Activated CD8-positive, alpha-beta T cell treated with anti-CD3 and anti-CD28 coated beads for 36 hours (primary cell): ENCODE results near the gene BBS4. TPM values are rescaled to one million over a fixed set of nuclear protein-coding genes. Genes with fewer than 3 reads are reported as not detected.

Source experiments
- ATAC-seq: fragments of 200-7000 bp; cut with Tn5 transposase; one replicate; pipeline ENCODE4 v1.10.0; 2021; ENCODE audit warnings: mild to moderate bottlenecking, moderate library complexity
- CTCF ChIA-PET: fragments of 350-600 bp; sonication (Branson Sonifier 250); formaldehyde crosslinking; loops from one replicate; lab custom pipeline; 2021; ENCODE audit warnings: antibody characterized with exemption; lab: Charles Lee
- POLR2A ChIA-PET: fragments of 350-600 bp; sonication (Branson Sonifier 250); formaldehyde crosslinking; loops from one replicate; lab custom pipeline; 2021; ENCODE audit warnings: antibody characterized with exemption; lab: Charles Lee
- DNase-seq: peaks from one replicate; pipeline ENCODE4 v3.0.0-alpha.2; 2020
- H3K27ac Mint-ChIP-seq: one replicate; pipeline ENCODE4 v1.8.0; 2021; ENCODE audit warnings: mild to moderate bottlenecking, mixed read lengths
- H3K27me3 Mint-ChIP-seq: one replicate; pipeline ENCODE4 v1.8.0; 2021; ENCODE audit warnings: mixed read lengths
- H3K36me3 Mint-ChIP-seq: one replicate; pipeline ENCODE4 v1.8.0; 2021; ENCODE audit warnings: low read depth, mixed read lengths
- H3K4me1 Mint-ChIP-seq: one replicate; pipeline ENCODE4 v1.8.0; 2021; ENCODE audit warnings: low read depth, mixed read lengths
- H3K4me3 Mint-ChIP-seq: one replicate; pipeline ENCODE4 v1.8.0; 2021; ENCODE audit warnings: mild to moderate bottlenecking, moderate library complexity, mixed read lengths
- H3K9me3 Mint-ChIP-seq: one replicate; pipeline ENCODE4 v1.8.0; 2021; ENCODE audit warnings: mixed read lengths
- intact Hi-C: fragments of 100-400 bp; cut with micrococcal nuclease; formaldehyde crosslinking; loops from one replicate; pipeline ENCODE4 v1.10.0; 2022
- total RNA-seq, 2 experiments: library from RNA; stranded (reverse); gene quantifications; one replicate each; pipeline ENCODE4 v1.2.3, GENCODE V29; 2021
- TF ChIP-seq, protein P1 (sequence below): fragments of 200-600 bp; IDR thresholded peaks from one replicate; pipeline ENCODE4 v1.8.0; 2022; ENCODE audit warnings: antibody characterized with exemption, mild to moderate bottlenecking

BBS4 gene
- total RNA-seq, 2 experiments from 2014 or later = 10.8 to 11.4 TPM

DNA sequence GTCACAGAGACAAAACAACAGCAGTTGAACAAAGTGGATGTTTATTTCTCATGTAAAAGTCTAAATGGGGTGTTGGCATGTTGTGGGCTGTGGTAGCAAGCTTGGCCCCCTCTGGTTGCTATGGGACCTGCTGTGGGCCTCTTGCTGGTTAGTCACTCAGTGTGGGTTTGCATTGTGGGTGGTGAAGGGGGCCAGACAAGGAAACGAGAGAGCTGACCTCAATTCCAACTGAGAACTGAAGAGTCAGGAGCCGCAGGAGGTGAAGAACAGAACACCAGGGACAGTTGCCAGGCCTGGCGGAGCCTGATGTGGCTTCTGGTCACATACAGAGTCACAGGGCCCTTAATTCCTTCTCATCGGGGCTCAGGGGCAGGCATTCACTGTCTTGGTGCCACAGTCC lies 99.4 kb downstream of the BBS4 start:
- POLR2A ChIA-PET = interaction anchor here (1.1 kb wide), 1 partner anchor 15 kb away, joined by 4 read pairs; no protein-coding TSS in a partner anchor
- Mint-ChIP-seq H3K4me1 (peaks cover 34% of the 10 kb centered on the region), H3K36me3 (peaks cover 21% of the 10 kb centered on the region), H3K9me3 (no peaks in the 10 kb centered on the region), H3K4me3 (peak overlapping the region; percentile 3), H3K27ac (peak overlapping the region; percentile 100), H3K27me3 (no peaks in the 10 kb centered on the region)
- peak; percentile 19 for ATAC-seq
- intact Hi-C loops = no loop called here
- TF ChIP-seq, protein P1, sequence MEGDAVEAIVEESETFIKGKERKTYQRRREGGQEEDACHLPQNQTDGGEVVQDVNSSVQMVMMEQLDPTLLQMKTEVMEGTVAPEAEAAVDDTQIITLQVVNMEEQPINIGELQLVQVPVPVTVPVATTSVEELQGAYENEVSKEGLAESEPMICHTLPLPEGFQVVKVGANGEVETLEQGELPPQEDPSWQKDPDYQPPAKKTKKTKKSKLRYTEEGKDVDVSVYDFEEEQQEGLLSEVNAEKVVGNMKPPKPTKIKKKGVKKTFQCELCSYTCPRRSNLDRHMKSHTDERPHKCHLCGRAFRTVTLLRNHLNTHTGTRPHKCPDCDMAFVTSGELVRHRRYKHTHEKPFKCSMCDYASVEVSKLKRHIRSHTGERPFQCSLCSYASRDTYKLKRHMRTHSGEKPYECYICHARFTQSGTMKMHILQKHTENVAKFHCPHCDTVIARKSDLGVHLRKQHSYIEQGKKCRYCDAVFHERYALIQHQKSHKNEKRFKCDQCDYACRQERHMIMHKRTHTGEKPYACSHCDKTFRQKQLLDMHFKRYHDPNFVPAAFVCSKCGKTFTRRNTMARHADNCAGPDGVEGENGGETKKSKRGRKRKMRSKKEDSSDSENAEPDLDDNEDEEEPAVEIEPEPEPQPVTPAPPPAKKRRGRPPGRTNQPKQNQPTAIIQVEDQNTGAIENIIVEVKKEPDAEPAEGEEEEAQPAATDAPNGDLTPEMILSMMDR = no peak
- CTCF ChIA-PET = interaction anchor here (0.8 to 2.1 kb wide), 6 partner anchors 8 to 851 kb away, joined by 3 to 13 read pairs (median 4); no protein-coding TSS in a partner anchor
- DNase-seq = peak; percentile 81

DNA sequence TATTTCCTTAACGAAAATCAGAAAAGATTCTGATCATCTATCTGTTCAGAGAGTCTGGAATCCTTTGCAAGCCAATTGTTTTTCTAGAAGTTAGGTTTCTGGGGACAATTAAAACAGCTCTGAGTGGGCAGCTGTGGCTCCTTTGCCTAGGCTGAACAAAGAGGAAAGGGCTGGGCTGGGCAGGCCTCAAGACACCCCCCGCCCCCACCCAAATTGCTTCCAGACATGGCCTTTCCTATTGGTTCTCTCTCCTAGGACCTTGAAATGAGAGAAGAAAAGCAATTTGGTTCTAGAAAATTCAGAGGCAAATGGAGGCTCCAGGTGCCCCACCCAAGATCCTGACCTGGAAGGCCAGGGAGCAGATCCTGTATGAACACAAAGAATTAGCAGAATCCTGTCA lies 99.8 kb downstream of the BBS4 start:
- no peaks in the 10 kb centered on the region for H3K27me3 Mint-ChIP-seq
- H3K9me3 Mint-ChIP-seq = no peaks in the 10 kb centered on the region
- intact Hi-C loops = no loop called here
- ChIA-PET POLR2A (interaction anchor here (0.6 to 1.1 kb wide), 2 partner anchors 15 to 17 kb away, joined by 3 to 4 read pairs; no protein-coding TSS in a partner anchor), CTCF (interaction anchor here (0.8 to 2.1 kb wide), 6 partner anchors 8 to 851 kb away, joined by 3 to 13 read pairs (median 3); no protein-coding TSS in a partner anchor)
- H3K36me3 Mint-ChIP-seq = peaks cover 20% of the 10 kb centered on the region
- peaks cover 30% of the 10 kb centered on the region for H3K4me1 Mint-ChIP-seq
- peak overlapping the region; percentile 100 for H3K27ac Mint-ChIP-seq
- DNase-seq (no peak), ATAC-seq (no peak)
- peak overlapping the region; percentile 3 for H3K4me3 Mint-ChIP-seq
- TF ChIP-seq, protein P1 = no peak

DNA sequence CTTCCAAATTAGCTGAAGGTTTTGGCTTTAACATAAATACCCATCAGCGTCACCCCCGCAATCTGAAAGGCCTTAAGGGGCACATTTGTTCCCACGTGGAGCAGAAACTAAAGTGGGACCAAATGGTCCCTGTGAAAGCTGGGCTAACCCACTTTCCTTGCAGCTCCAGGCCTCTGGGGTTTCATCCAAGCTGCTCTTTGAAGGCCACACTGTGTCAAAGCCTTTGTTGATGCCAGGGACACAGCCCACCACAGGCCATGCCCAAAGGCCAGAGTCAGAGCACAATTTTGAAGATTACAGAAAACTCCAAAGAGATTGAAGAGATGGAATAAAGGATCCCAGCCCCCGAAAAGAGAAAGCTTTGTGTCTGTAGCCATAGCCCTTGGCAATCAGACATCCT lies 100.2 kb downstream of the BBS4 start:
- ATAC-seq (no peak), DNase-seq (no peak)
- peaks cover 16% of the 10 kb centered on the region for H3K36me3 Mint-ChIP-seq
- no peak overlapping the region for H3K27ac Mint-ChIP-seq
- no peaks in the 10 kb centered on the region for H3K9me3 Mint-ChIP-seq
- H3K27me3 Mint-ChIP-seq = no peaks in the 10 kb centered on the region
- TF ChIP-seq, protein P1 = no peak
- POLR2A ChIA-PET = interaction anchor here (0.6 kb wide), 1 partner anchor 18 kb away, joined by 3 read pairs; no protein-coding TSS in a partner anchor
- CTCF ChIA-PET = interaction anchor here (1.1 to 1.4 kb wide), 3 partner anchors 62 to 850 kb away, joined by 3 to 4 read pairs (median 3); no protein-coding TSS in a partner anchor
- intact Hi-C loops = no loop called here
- H3K4me1 Mint-ChIP-seq = peaks cover 26% of the 10 kb centered on the region
- H3K4me3 Mint-ChIP-seq = no peak overlapping the region

DNA sequence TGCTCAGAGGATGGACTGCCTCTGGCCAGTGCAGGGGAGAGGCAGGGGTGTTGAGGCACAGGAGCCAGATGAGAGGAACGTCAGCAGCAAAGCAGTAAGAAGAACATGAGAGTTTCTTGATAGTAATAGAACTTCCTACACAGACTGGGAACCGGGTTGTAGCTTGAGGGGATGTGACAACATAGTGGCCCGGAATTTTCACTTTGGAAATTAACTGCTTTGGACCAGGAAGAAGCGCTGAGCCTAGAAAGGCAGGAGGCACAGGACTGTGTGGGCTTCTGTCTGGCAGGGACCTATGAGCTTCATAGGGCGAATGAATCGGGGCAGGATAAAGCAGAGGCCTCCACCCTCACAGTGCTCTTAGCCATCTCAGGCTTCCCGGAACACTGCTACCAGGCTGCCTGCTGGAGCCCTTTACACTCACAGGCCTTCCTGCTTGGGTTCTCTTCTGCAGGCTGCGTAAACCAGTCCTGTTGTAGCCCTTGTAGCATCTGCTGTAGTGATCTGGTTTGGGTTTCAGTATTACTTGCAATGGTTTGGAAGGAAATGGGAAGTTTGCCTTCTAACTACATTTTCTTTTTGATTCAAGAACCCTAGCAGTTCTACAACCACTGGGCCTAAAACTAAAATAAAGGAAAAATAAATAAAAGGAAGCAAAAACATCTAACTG lies 100.8 kb downstream of the BBS4 start:
- peaks cover 10% of the 10 kb centered on the region for H3K36me3 Mint-ChIP-seq
- no peaks in the 10 kb centered on the region for H3K27me3 Mint-ChIP-seq
- intact Hi-C loops = no loop called here
- ATAC-seq = no peak
- no peak for DNase-seq
- H3K9me3 Mint-ChIP-seq = no peaks in the 10 kb centered on the region
- CTCF ChIA-PET = interaction anchor here (0.9 to 1.1 kb wide), 2 partner anchors 295 to 297 kb away, joined by 3 read pairs; no protein-coding TSS in a partner anchor
- H3K4me1 Mint-ChIP-seq = peaks cover 20% of the 10 kb centered on the region
- TF ChIP-seq, protein P1 = no peak
- POLR2A ChIA-PET = no interaction called here
- no peak overlapping the region for H3K27ac Mint-ChIP-seq
- H3K4me3 Mint-ChIP-seq = no peak overlapping the region

DNA sequence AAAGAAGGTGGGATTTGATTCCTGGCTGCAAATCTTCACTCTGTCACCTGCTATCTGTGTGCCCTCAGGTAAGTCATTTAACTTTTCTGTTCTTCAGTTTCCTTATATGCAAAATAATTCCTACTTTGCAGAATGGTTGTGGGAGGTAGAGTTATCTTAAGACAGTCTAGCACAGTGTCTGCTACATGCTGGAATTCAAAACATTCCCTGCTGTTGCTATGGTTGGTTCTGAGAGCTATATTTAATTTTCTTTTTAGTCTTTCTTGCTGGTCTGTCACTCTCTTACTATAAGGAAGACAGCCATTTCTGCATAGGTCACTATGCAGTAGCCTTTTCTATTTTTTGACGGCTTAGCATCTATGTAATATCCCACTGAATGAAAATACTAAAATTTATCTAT lies 101.5 kb downstream of the BBS4 start:
- DNase-seq (no peak), ATAC-seq (no peak)
- no peaks in the 10 kb centered on the region for H3K9me3 Mint-ChIP-seq
- TF ChIP-seq, protein P1 = no peak
- H3K4me1 Mint-ChIP-seq = peaks cover 17% of the 10 kb centered on the region
- no peak overlapping the region for H3K4me3 Mint-ChIP-seq
- H3K27me3 Mint-ChIP-seq = peaks cover 2% of the 10 kb centered on the region
- CTCF ChIA-PET = interaction anchor here (0.9 kb wide), 1 partner anchor 296 kb away, joined by 3 read pairs; no protein-coding TSS in a partner anchor
- POLR2A ChIA-PET = no interaction called here
- intact Hi-C loops = no loop called here
- no peak overlapping the region for H3K27ac Mint-ChIP-seq
- H3K36me3 Mint-ChIP-seq = peaks cover 5% of the 10 kb centered on the region
